B cell (primary cell): Measurements from ENCODE around the gene MLLT3.

ENCODE experiments used
- CTCF ChIP-seq: fragments of 200-600 bp; IDR thresholded peaks from one replicate; pipeline ENCODE4 v1.8.0; 2022; ENCODE audit warnings: antibody characterized with exemption, mild to moderate bottlenecking
- EZH2 ChIP-seq: IDR thresholded peaks from 2 replicates; pipeline ENCODE4 v1.6.1; 2012; ENCODE audit warnings: borderline replicate concordance, low read depth, mild to moderate bottlenecking, moderate library complexity, low read length; ENCODE audit not compliant: insufficient read depth, poor library complexity, severe bottlenecking

- TF ChIP-seq CTCF (no peak), EZH2 (no peak)
Measured at GRCh38 chr9:20491612-20492011, 130.7 kb downstream of the MLLT3 start.
